ENCODE data around the gene SHKBP1.
"Not testable (repeated sequence)": the region's sequence is repeated elsewhere in the genome, so short reads cannot be mapped to it uniquely, and the experiment has no call there.

GRCh38 chr19:40546153-40546841 is 30.4 kb upstream of the SHKBP1 start:
- TF ChIP-seq POLR2A, CTCF (IDR thresholded peaks at IDR 0.05): not testable (repeated sequence)
